NCI-H226 (cell line): ENCODE data around the gene CADPS2.
"Not testable (repeated sequence)": the region's sequence is repeated elsewhere in the genome, so short reads cannot be mapped to it uniquely, and the experiment has no call there.

Experiments used
- DNase-seq: peaks from one replicate; pipeline ENCODE4 v3.0.0-alpha.2; 2015

CADPS2 gene

DNA sequence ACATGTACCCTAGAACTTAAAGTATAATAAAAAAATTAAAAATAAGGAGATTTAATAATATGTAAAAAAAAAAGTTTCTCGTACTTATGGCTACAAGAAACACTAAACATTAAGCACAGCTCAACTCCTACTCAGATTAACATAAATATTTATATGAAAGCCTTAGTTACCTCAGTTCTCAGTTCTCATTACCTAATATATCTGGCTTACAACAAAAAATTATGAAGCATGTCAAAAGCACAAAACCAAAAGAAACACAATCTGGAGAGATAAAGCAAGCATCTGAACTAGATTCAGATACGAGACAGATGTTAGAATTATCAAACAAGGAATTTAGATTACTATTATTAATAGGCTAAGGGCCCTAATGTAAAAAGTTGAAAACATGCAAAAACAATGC lies 227.4 kb downstream of the CADPS2 start:
- no peak for DNase-seq

DNA sequence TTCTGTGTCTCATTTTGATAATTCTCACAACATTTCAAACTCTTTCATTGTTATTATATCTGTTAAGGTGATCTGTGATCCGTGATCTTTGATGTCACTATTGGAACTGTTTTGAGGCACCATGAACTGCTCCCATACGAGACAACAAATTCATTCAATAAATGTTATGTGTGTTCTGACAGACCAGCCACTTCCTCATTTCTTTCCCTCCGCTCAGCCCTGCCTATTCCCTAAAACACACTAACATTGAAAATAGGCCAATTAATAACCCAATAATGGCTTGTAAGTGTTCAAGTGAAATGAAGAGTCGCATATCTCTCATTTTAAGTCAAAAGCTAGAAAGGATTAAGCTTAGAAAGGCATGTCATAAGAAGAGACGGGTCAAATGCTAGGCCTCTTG lies 232.6 kb downstream of the CADPS2 start:
- no peak for DNase-seq

DNA sequence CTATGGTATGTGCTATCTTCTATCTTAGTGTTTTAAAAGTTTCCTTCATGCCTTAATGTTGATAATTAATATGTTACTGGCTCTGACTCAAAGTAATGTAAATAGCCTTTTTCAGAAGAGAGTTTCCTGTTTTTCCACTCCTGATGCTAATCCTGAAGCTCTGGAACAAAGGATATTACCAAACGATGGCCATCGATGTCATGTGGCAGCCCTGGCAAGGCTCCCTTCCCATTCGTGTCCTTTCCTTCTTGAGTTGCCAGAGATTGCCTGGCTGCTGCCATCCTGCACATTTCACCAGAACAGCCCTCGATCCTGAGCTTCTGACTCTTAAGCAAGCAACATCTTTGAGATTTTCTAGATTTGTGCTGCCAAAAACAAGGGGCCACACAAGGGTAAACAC lies 233.4 kb downstream of the CADPS2 start:
- no peak for DNase-seq

DNA sequence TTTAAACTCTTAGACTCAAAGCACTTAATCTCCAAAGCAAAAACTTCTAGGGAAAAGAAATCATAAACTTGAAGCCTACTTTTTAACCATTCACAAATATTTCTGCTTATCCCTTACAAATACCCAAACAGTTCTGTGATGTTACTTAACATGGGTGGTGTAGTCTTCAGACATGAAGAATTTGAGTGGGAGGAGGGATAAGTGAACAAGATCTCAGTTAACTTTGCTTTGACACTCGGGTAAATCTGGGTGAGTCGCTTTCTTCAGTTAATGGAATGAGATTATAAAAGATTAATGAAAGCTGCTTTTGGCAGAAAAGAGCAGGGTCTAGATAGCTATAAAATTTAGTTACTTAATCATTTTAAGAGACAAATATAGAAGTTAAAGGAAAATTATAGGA lies 234.8 kb downstream of the CADPS2 start:
- DNase-seq = peak; percentile 65

DNA sequence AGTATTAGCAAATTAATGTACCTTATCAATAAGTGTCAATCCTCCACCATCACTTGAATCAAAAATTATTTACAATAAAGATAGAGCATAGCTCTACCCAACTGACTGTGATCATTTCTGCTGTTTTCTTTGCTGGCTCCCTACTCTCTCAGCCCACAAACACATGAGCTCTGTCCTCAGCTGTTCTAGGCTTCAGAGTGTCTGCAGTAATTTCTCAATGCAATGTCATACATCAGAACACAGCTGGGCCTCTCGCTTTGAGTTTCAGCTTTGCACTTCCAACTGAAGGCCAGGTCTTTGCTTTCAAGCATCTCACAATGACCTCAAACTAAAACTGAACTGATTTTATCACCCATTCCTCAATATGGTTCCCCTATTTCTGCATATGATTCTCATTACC lies 243.0 kb downstream of the CADPS2 start:
- no peak for DNase-seq

DNA sequence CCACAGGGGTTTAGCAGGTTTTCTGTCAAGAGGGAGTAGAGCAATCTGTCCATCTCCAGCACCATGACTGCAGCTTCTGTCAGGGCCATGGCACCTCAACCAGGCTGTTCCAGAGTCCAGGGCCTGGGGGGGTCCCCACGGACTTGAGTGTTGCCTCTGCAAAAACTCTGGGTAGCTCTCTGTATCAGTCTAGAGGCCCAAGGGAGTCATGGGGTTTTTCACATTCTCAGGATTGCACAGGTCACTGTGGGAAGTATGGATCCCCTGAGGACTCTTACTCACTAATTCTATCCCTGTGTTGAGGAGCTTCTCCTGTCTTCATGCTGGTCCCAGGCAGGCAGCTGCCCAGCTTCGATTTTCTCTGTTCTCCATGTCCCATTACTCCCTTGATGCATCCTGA lies 247.8 kb downstream of the CADPS2 start:
- DNase-seq = no peak

DNA sequence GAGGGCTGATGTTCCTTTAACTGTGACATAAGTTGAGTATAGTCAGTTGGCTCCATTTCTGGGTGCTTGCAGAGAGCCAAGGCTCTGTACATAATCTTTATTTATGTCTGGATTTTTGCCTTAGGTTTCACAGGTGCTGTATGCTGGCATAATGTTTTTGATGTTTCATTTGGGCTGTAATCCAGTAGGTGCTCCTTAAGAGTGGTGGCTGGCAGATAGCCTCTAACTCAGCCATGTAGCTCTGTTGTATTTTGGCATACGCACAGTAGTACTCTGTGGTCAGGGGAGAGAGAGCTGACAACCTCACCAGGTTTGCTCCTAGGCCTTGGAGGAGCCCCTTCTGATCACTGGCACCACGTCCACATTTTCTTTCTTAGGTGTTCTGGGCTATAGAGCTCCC lies 248.5 kb downstream of the CADPS2 start:
- DNase-seq = no peak

DNA sequence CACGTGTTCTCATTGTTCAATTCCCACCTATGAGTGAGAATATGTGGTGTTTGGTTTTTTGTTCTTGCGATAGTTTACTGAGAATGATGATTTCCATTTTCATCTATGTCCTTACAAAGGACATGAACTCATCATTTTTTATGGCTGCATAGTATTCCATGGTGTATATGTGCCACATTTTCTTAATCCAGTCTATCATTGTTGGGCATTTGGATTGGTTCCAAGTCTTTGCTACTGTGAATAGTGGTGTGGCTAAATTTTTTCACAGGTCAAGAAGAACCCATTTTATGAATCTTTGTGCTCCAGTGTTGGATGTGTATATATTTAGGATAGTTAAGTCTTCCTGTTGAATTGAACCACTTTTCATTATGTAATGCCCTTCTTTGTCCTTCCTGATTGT lies 250.8 kb downstream of the CADPS2 start:
- not testable (repeated sequence) for DNase-seq

DNA sequence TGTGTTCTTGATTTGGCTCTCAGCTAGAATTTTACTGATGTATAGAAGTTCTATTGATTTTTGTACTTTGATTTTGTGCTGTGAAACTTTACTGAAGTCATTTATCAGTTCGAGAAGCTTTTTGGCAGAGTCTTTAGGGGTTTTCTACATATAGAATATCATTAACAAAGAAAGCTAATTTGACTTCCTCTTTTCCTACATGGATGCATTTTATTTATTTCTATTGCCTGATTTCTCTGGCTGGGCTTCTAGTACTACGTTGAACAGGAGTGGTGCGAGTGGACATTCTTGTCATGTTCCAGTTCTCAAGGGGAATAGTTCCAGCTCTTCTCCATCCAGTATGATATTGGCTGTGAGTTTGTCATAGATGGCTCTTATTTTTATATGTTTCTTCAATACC lies 252.8 kb downstream of the CADPS2 start:
- no peak for DNase-seq

DNA sequence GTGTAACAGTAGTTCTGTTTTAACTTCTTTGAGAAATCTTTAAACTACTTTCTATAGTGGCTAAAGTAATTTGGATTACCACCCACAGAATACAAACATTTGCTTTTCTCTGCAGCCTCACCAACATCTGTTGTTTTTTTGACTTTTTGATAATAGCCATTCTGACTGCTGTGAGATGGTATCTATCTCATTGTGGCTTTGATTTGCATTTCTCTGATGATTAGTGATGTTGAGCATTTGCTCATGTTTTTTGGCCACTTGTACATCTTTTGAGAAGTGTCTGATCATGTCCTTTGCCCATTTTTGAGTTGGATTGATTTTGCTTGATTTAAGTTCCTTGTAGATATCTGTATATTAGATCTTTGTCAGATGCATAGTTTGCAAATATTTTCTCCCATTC lies 254.0 kb downstream of the CADPS2 start:
- no peak for DNase-seq

DNA sequence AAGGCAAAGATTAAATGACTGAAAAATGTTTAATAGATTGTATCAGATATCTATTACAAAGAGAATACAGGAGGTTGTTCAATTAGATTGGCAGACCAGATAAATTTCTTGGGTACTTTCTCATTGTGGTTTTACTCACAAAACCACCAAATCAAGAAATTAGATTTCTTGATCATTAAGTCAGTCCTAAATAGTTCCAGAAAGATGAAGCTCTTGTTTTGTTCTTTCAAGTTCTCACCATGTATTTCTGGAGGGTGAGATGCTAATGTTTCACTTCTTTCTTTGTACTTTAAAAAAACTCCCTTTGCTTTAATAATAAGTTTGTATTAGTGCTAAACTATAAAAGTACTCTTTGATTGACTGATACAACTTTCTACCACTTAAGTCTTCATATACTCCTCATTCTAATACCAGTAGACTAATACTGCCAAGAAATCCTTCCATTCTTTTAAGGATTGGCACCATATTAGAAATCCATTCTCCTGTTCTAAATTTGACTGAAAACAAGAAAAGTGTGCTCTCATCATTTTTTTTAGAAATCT lies 256.8 kb downstream of the CADPS2 start:
- no peak for DNase-seq

DNA sequence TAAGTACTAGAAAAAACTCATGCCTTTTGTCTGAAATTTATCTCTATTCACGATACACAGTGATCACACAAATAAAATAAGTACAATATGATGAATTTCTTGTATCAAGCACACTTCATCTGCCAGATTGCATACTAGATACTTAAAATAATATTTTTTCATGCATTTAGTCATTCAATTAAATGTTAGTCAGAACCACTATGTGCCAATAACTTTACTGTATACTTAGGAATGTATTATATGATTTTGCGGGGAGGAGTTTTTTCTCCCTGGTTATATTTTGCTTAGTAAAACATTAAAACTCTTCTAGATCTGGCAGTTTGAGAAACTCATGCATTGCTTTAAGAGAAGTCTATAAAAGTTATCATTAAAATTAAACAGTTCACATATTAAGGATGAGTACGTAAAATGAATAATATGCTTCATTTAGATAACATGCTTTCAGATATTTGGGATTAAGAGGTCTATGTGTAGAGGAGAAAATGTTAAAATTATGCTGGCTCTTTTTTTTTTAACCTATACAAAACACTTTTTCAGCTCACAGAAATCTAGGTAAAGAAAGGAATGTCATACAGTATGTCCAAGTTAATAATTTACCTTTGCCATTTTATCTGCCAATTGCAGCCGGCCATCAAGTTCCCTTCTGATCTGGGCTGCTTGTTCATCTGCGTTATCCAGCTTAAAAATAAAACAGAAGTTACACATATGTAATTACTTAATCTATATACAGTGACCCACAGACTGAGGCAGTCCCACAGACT lies 257.4 kb downstream of the CADPS2 start:
- no peak for DNase-seq

DNA sequence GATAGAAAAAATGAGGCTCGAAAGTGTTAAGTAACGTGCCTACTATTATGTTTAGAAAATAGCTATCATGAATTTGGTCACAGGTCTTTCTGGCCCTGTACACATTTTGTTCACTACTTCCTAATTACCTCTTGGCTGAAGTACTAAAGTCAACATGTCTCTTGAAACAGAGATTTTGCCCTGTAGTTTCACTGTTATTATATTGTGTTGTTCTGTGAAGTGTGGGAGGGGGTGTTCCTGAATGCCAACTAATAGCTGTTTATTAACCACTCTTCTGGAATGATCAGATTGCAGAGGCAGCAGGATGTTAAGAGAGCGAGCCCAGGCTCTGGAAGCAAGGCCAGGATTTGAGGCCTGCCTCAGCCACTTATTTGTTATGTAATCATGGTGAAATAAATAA lies 259.5 kb downstream of the CADPS2 start:
- no peak for DNase-seq

DNA sequence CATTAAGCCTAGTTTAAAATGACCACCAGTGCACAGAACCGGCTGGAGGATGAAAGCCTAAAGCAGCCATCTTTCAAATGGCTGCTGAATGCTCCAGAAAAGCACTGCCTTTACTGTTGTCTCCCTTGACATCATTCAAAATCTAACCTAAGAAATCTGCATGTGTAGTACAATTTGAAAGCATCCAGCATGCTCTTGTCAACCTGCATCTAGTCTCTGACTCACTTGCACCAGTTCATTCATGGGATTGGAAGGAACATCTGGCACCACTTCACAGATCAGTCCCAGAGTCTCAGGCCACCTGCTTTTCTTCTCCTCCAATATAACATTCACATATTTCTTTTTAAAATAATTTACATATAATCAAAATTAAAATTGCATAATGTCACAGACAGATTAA lies 263.6 kb downstream of the CADPS2 start:
- no peak for DNase-seq

DNA sequence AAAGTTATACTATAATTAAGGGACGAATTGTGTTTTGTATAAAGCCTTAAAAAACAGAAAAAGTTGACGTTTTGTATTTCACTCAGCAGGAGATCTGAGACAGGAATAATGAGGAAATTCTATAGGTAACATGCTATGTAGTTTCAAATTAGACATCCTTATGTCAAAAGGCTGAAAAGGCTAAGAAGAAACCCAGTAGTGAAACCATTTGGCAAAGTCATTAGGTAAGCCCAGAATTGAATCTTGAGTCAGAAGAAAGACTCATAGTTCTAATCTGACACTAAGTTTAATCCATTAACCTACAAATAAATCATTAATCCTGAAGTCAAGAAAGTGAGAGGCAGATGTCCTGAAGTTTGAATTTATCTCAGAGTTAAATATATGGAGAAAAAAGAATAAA lies 266.6 kb downstream of the CADPS2 start:
- no peak for DNase-seq

DNA sequence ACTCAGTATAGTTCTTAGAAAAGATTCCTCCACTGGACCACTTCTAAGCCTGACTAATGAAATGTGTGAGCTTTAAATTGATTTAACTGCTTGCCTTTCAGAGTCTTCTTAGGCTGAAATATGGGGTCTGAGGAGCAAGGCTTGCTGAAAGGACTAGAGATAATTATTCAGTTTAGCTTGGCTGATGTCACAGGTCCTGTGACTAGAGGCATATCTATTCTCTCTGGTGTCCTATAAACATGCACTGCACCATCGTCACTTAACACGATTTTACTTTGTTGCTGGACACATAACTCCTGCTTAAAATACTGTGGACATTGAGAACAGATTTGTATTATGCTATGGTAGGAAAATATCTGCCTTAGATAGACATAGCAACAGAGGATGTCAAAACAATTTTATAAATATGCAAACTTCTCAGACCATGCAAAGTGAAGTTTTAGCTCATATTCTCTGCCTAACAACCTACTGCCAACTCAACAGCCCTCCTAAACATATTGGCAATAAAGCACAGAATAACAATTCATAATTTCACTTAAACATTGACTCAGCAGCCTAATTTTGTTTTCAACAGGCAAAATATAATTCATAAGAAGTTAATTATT lies 267.6 kb downstream of the CADPS2 start:
- no peak for DNase-seq

DNA sequence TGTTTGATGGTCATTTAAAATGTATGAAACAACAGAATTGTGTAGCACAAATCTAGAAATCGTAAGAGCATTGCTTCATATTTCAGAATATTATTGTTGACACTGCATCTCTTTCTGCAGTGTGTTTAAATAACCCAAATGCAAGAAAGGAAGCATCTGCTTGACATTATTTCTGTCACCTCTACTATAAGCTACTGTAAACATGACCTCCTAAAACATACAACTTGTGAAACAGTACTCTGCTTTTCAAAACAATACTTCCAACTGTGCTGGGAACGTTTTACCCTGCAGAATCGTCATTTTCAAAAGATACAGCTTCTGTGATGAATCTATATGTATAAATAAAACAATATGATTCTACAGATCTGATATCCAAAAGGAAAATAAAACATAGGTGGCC lies 269.3 kb downstream of the CADPS2 start:
- no peak for DNase-seq

DNA sequence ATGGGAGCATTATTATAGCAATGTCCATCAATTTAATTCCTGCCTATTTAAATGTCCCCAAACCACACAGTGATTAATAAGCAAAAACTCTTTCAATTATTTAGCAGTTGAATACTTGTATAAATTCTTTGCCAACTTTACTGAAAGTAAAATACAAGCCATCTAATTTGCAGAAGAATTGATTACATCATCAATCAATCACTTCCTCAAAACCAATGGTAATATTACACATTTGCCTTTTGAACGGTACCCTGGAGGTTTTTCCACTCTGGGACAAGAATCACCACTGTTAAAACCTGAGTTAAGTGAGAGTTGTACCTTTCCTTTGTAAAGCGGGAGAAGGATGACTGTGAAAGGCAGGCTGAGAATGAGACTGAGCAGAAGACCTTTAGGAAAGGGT lies 280.3 kb downstream of the CADPS2 start:
- no peak for DNase-seq

DNA sequence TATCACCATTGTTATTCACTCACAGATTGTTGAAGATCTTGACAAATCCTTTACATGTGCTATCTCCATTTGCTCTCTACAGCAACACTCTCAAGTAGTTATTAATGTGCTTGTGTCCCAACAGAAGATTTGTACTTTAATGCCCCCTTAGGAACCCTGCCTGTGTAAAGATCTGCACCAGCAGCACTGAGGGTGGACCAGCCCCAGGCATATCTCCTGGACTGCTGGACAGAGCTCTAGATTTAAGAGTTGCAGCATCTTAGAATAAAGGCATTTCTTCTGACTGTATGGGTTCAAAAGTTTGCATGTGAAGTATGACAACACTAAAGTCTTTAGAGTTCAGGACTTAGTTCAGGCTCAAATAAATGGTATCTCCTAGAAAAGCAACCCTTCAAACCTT lies 282.0 kb downstream of the CADPS2 start:
- no peak for DNase-seq

DNA sequence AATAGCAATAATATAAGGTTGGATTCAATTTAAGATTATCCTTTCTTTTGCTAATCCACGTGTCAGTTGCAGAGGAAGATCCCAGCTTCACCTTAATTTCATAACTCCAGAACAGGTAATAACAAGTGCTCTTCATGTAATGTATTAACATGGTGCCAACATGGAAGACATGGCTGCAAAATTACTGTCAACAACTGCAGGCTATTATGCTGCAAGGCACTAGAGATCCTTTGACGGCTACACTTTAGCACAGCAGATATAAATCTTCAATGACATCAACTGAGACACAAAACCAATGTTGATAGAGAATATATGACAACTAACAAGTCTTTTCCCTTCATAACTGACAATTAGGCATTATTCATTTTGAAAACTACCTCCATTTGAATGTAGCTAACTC lies 283.5 kb downstream of the CADPS2 start:
- no peak for DNase-seq

DNA sequence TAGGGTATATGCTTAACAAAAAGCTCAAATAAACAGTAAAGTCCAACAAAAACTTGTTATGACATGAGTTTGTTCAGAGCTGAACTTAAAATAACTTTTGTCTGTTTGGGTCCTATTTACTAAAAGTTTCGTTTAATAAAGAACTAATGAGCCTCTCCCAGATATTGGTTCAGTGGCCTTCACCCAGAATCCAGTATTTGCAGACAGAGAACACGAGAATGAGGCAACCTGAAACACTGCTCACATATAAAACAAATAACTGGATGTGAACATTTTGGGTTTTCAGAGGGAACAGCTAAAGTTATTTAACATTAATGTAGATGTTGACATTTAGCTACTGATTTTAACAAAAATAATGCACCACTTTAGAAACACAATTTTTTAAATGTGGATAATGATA lies 285.6 kb downstream of the CADPS2 start:
- DNase-seq = no peak

DNA sequence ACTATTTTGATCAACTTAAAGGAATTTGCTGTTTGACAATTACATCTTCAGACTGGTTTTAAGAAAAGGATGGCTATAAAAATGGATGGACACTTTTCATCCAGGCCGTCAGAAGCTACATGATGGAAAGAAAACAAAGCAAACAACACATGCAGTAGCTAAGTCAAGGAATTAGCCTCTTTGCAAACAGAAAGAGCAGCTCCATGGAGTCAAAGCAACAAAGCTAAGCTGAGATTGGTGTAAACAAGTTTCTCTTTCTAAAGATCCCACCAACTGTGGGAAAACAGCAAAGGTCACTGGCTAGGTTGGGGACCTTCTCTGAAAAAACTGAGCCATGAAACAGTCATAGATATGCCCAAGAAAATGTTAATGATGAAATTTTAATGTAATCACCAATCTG lies 286.2 kb downstream of the CADPS2 start:
- no peak for DNase-seq

DNA sequence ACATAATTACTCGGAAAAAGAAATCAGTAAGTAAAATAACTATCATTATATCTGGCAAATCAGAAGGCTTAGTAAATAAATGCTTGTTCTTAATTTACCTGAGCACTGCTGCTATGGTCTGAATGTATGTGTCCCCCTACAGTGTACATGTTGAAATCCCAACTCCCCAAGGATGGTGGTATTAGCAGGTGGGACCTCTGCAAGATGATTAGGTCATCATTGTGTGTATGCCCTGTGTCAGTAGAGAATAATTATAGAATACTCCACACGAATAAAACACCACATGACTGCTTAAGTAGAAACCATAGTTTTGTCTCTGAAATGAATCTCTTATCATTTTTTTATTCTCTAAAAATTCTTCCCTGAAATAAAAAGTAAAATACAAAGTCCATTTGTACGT lies 289.0 kb downstream of the CADPS2 start:
- DNase-seq = no peak

DNA sequence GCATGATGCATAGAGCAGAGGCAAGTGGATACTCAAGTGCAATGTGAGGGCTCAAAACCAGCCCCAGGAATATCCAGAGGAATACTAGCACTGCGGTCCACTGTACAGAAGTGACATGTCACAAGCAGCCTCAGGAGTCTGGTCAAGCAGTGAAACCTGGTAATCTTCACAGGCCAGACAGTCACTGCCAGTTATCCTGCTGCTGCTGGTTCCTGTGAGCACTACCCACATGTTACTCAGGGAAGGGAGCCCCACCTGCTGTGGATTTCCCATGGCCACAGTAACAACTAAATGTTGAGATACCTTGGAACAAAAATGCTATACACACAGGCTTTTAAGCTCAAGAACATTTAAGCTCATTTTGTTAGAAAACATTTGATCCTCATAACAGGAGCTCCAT lies 290.4 kb downstream of the CADPS2 start:
- DNase-seq = no peak

DNA sequence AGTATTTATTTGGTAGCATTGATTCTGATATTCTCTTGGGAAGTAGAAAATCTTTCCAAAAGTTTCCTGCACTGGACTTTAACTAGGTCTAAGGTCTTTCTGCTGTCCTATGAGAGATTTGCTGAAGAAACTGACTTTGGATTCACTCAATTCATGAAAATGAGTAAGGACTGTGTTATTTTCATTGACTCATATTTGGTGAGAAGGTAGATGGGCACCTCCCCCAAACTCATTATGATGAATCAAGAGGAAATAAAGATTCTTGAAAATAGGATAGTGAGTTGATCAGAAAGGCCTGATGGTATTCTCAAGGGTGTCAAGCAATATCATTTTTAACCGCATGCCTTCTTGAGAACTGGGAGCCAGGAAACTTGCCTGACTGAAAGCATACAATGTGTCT lies 297.6 kb downstream of the CADPS2 start:
- DNase-seq = peak; percentile 41
